Activated CD4-positive, alpha-beta memory T cell treated with anti-CD3 and anti-CD28 coated beads, Interleukin-2, amount 10 ng/mL, durations not matched to agents 7 days and 5 days (primary cell): ENCODE data around the gene C3orf20. TPM values are rescaled to one million over a fixed set of nuclear protein-coding genes. Genes with fewer than 3 reads are reported as not detected.

ENCODE experiments used
- CTCF ChIA-PET: fragments of 350-600 bp; sonication (Branson Sonifier 250); formaldehyde crosslinking; loops from one replicate; lab custom pipeline; 2021; ENCODE audit warnings: antibody characterized with exemption, inconsistent platforms; lab: Charles Lee
- POLR2A ChIA-PET: fragments of 350-600 bp; sonication (Branson Sonifier 250); formaldehyde crosslinking; loops from one replicate; lab custom pipeline; 2021; ENCODE audit warnings: antibody characterized with exemption; lab: Charles Lee
- DNase-seq: peaks from one replicate; pipeline ENCODE4 v3.0.0-alpha.2; 2020
- H3K27ac Mint-ChIP-seq: one replicate; pipeline ENCODE4 v1.8.0; 2021; ENCODE audit warnings: mild to moderate bottlenecking, mixed read lengths
- H3K27me3 Mint-ChIP-seq: one replicate; pipeline ENCODE4 v1.8.0; 2021; ENCODE audit warnings: mixed read lengths
- H3K36me3 Mint-ChIP-seq: one replicate; pipeline ENCODE4 v1.8.0; 2021; ENCODE audit warnings: low read depth, mixed read lengths
- H3K4me1 Mint-ChIP-seq: one replicate; pipeline ENCODE4 v1.8.0; 2021; ENCODE audit warnings: mixed read lengths
- H3K4me3 Mint-ChIP-seq: one replicate; pipeline ENCODE4 v1.8.0; 2021; ENCODE audit warnings: mild to moderate bottlenecking, mixed read lengths
- H3K9me3 Mint-ChIP-seq: one replicate; pipeline ENCODE4 v1.8.0; 2021; ENCODE audit warnings: mixed read lengths
- total RNA-seq, 2 experiments: library from RNA; stranded (reverse); gene quantifications; one replicate each; pipeline ENCODE4 v1.2.3, GENCODE V29; 2021

C3orf20 gene
- total RNA-seq, 2 experiments from 2014 or later: 0.23 TPM; not detected in 1

DNA sequence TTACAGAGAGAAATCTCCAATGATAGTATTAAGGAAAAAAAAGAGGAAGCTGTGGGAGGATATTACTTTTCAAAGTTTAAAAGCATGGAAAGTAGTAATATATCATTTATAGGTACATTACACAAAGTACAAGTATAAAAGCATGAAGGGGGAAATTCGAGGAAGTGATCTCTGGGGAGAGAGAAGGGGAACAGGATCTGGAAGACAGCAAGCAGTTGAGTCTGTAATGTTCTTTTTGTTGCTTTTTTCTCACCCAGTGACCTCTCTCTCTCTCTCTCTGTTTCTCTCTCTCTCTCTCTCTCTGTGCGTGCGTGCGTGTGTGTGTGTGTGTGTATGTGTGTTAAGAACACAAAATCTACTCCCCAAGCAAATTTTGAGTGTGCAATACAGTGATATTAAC is 10.2 kb downstream of the C3orf20 start:
- no peaks in the 10 kb centered on the region for H3K36me3 Mint-ChIP-seq
- CTCF ChIA-PET: no interaction called here
- DNase-seq: no peak

DNA sequence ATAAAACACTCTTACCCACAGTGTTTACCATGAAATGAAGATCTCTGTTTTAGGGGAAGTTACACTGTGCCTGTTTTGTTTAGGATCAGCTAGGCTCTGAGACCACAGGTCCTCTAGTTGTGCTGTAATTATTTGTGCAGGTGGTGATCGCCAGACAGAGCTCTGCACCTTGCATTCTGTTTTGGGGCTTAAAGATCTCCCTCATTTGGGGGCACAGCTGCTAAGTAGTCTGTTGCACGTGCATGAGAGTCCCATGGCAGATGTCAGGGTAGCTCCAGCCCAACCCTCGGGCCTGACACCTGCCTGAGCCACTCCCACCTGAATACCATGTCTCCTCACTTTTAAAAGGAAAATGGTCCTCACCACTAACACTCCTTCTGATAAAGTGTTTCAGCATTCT is 12.4 kb downstream of the C3orf20 start:
- H3K27me3 Mint-ChIP-seq: no peaks in the 10 kb centered on the region
- no peaks in the 10 kb centered on the region for H3K9me3 Mint-ChIP-seq
- no peak overlapping the region for H3K27ac Mint-ChIP-seq
- POLR2A ChIA-PET: interaction anchor here (0.6 kb wide), 1 partner anchor 503 kb away, joined by 3 read pairs; no protein-coding TSS in a partner anchor
- no peaks in the 10 kb centered on the region for H3K36me3 Mint-ChIP-seq
- H3K4me1 Mint-ChIP-seq: no peaks in the 10 kb centered on the region
- CTCF ChIA-PET: interaction anchor here (1.0 to 1.2 kb wide), 2 partner anchors 94 to 483 kb away, joined by 3 read pairs; no protein-coding TSS in a partner anchor
- DNase-seq: no peak
- H3K4me3 Mint-ChIP-seq: no peak overlapping the region

More for the DNA sequence above, 10.2 kb downstream of the C3orf20 start:
- Mint-ChIP-seq H3K4me3 (no peak overlapping the region), H3K27me3 (no peaks in the 10 kb centered on the region), H3K9me3 (no peaks in the 10 kb centered on the region), H3K27ac (no peak overlapping the region), H3K4me1 (no peaks in the 10 kb centered on the region)
- POLR2A ChIA-PET: no interaction called here

DNA sequence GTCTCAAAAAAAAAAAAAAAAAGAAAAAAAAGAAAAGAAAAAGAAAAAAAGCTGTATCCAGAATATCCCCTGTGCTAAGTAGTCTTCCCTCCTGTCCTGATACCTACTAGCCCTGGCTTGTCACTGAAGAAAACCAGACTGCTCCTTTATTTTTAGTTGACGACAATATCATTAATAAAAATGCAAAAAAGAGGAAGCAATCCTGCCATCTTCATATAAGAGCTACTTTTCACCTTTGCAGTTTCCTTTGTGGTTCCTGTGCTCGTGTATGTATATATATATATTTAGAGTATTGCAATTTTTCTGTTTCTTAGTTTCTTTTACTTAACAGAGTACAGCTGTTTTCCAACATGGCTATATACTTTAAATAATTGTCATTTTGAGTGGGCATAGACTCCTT is 13.6 kb downstream of the C3orf20 start:
- no peak overlapping the region for H3K4me3 Mint-ChIP-seq
- ChIA-PET CTCF (interaction anchor here (0.6 kb wide), 1 partner anchor 49 kb away, joined by 4 read pairs; no protein-coding TSS in a partner anchor), POLR2A (no interaction called here)
- H3K4me1 Mint-ChIP-seq: no peaks in the 10 kb centered on the region
- no peak for DNase-seq
- H3K27me3 Mint-ChIP-seq: no peaks in the 10 kb centered on the region
- no peak overlapping the region for H3K27ac Mint-ChIP-seq
- H3K36me3 Mint-ChIP-seq: no peaks in the 10 kb centered on the region
- no peaks in the 10 kb centered on the region for H3K9me3 Mint-ChIP-seq

DNA sequence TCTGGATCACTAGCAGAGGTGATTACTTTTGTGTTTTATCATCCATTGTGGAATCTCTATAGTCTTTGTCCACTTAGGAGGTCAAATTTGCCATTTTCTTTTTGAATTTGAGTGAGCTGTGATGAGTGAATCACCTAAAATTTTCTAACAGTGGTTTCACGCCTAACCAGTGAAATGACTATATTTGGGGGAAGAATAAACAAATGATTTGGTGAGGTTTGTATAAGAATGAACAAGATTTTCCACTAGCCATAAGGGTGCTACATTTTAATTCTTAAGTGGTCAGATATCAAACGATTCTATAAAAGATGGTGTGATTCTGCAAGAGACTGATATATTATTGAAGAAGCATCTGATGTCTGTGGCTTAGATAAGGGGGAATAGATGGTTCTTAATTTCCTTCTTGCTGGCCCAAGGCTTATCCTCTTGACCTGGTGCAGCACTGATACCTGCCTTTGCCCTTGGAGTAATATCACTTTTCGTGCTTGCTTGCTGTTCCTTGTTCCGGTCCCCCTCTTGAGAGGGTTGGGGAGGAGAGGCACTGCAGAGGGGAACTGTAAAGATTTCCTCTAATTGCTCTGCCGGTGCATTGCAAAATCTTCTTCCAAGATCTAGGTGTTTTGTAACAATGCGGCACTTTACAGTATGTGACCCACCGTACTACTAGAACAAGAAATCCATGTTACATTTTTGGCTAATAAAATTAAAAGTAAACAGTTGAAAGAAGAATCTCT is 14.5 kb downstream of the C3orf20 start:
- ChIA-PET CTCF (no interaction called here), POLR2A (no interaction called here)
- Mint-ChIP-seq H3K27me3 (no peaks in the 10 kb centered on the region), H3K4me1 (no peaks in the 10 kb centered on the region), H3K27ac (no peak overlapping the region), H3K9me3 (no peaks in the 10 kb centered on the region), H3K36me3 (no peaks in the 10 kb centered on the region), H3K4me3 (no peak overlapping the region)
- DNase-seq: no peak

DNA sequence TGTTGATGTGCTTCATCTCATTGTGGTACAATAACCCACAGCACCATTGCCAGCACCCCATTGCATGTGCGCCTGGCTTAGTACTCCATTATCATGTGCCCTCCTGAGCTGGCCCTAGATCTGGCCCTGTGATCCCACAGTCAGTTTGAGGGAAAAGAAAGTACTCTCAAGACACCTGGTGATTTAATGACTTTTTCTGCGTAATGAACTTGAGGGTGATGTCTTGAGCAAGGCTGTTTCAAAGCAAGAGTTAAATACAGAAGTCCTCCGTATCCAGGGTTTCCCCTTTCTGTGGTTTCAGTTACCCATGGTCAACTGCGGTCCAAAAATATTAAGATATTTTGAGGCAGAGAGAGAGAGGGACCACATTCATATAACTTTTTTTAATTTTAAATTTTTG is 16.3 kb downstream of the C3orf20 start:
- H3K27me3 Mint-ChIP-seq: no peaks in the 10 kb centered on the region
- H3K36me3 Mint-ChIP-seq: no peaks in the 10 kb centered on the region
- H3K4me3 Mint-ChIP-seq: no peak overlapping the region
- DNase-seq: no peak
- ChIA-PET POLR2A (interaction anchor here (1.2 kb wide), 1 partner anchor 11 kb away, joined by 3 read pairs; no protein-coding TSS in a partner anchor), CTCF (no interaction called here)
- no peak overlapping the region for H3K27ac Mint-ChIP-seq
- no peaks in the 10 kb centered on the region for H3K4me1 Mint-ChIP-seq
- no peaks in the 10 kb centered on the region for H3K9me3 Mint-ChIP-seq

DNA sequence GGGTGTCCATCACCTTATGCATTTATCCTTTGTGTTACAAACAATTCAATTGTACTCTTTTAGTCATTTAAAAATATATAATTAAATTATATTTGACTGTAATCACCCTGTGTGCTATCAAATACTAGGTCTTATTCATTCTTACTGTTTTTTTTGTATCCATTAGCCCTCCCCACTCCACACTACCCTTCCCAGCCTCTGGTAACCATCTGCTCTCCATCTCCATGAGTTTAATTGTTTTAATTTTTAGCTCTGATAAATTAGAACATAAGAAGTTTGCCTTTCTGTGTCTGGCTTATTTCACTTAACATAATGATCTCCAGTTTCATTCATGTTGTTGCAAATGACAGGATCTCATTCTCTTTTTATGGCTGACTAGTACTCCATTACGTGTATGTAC is 16.8 kb downstream of the C3orf20 start:
- Mint-ChIP-seq H3K27me3 (no peaks in the 10 kb centered on the region), H3K27ac (no peak overlapping the region), H3K4me1 (no peaks in the 10 kb centered on the region), H3K4me3 (no peak overlapping the region), H3K36me3 (no peaks in the 10 kb centered on the region), H3K9me3 (no peaks in the 10 kb centered on the region)
- DNase-seq: no peak
- POLR2A ChIA-PET: interaction anchor here (1.2 kb wide), 1 partner anchor 11 kb away, joined by 3 read pairs; no protein-coding TSS in a partner anchor
- CTCF ChIA-PET: no interaction called here

DNA sequence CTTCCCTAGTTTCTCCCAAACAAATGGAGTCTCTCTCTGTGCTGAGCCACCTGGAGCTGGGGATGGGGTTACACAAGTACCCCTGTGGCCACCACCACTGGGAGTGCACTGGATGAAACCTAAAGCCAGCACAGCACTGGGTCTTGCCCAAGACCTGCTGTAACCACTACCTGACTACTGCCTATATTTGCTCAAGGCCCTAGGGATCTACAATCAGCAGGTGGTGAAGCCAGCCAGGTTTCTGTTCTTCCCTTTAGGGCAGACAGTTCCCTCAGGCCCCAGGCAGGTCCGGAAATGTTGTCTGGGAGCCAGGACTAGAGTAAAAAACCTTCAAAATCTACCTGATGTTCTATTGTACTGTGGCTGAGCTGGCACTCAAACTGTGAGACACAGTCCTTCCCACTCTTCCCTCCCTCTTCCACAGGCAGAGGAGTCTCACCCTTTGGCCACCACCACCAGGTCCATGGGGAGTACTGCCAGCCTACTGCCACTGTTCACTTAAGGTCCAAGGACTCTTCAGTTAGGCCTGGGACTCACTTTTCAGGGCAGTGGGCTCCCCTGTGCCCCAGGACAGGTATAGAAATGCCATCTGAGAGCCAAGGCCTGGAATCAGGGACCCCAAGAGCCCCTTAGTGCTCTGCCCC is 23.8 kb downstream of the C3orf20 start:
- no peaks in the 10 kb centered on the region for H3K4me1 Mint-ChIP-seq
- ChIA-PET CTCF (no interaction called here), POLR2A (no interaction called here)
- H3K9me3 Mint-ChIP-seq: no peaks in the 10 kb centered on the region
- H3K36me3 Mint-ChIP-seq: no peaks in the 10 kb centered on the region
- no peak overlapping the region for H3K27ac Mint-ChIP-seq
- H3K4me3 Mint-ChIP-seq: no peak overlapping the region
- DNase-seq: no peak
- no peaks in the 10 kb centered on the region for H3K27me3 Mint-ChIP-seq

DNA sequence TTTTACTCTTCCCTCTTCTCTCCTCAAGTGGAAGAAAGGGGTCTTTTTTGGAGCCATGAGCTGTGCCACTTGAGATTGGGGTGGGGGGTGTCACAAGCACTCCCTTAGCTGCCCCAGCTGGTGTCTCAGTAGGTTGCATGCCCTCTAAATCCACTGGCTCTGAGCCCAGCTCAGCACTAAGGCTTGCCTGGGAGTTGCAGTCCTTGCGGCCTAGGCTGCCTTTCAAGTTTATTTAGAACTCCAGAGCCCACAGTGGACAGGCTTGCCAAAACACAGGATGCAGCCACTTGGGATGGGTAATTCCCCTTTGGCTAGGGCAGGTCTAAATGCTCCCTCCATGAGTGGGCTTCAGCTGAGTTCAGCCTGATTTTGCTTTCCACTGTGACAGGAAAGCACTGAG is 24.7 kb downstream of the C3orf20 start:
- H3K4me1 Mint-ChIP-seq: no peaks in the 10 kb centered on the region
- no peaks in the 10 kb centered on the region for H3K27me3 Mint-ChIP-seq
- H3K4me3 Mint-ChIP-seq: no peak overlapping the region
- no peak for DNase-seq
- ChIA-PET CTCF (no interaction called here), POLR2A (no interaction called here)
- no peaks in the 10 kb centered on the region for H3K36me3 Mint-ChIP-seq
- no peak overlapping the region for H3K27ac Mint-ChIP-seq
- no peaks in the 10 kb centered on the region for H3K9me3 Mint-ChIP-seq

DNA sequence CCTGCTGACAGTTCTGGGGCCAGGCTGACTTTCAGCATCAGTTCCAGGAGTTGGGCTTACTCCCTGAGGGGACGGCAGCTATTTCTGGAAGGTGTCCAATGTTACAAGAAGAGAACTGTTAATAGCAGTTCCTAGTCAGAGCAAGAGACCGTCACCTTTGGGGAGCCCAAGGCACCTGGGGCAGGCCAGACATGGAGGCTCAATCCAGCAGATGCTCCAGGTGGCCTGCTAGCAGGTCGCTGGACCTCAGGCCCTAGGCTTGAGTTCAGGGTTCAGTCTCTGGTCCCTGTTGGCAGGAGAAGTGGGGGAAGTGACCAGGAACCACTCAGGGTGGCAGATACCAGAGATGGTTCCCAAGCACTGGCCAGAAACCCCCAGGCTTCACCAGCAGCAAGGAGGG is 25.9 kb downstream of the C3orf20 start:
- Mint-ChIP-seq H3K27me3 (no peaks in the 10 kb centered on the region), H3K9me3 (no peaks in the 10 kb centered on the region), H3K4me3 (no peak overlapping the region), H3K27ac (no peak overlapping the region), H3K4me1 (no peaks in the 10 kb centered on the region), H3K36me3 (no peaks in the 10 kb centered on the region)
- DNase-seq: no peak
- ChIA-PET CTCF (no interaction called here), POLR2A (no interaction called here)

DNA sequence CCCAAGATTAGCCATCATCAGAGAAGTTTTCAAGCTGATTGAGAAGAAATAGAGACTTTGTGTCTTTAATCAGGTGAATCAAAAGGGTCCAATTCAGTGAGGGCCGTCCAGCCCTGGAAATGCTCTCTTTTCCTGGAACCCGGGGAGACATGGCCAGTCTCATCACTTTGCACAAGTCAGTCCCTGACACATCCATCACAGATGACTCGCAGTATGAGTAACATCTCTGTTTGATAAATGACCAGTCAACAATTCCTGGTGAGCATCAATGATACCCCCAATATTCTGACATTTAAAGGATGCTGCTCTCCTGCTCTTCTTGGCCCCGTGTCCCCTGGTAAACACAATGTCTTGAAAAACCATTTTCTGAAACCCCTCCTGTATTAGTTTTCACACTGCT is 26.7 kb downstream of the C3orf20 start:
- Mint-ChIP-seq H3K36me3 (no peaks in the 10 kb centered on the region), H3K4me3 (no peak overlapping the region), H3K4me1 (no peaks in the 10 kb centered on the region), H3K27ac (no peak overlapping the region), H3K27me3 (no peaks in the 10 kb centered on the region), H3K9me3 (no peaks in the 10 kb centered on the region)
- DNase-seq: no peak
- POLR2A ChIA-PET: no interaction called here
- CTCF ChIA-PET: no interaction called here

DNA sequence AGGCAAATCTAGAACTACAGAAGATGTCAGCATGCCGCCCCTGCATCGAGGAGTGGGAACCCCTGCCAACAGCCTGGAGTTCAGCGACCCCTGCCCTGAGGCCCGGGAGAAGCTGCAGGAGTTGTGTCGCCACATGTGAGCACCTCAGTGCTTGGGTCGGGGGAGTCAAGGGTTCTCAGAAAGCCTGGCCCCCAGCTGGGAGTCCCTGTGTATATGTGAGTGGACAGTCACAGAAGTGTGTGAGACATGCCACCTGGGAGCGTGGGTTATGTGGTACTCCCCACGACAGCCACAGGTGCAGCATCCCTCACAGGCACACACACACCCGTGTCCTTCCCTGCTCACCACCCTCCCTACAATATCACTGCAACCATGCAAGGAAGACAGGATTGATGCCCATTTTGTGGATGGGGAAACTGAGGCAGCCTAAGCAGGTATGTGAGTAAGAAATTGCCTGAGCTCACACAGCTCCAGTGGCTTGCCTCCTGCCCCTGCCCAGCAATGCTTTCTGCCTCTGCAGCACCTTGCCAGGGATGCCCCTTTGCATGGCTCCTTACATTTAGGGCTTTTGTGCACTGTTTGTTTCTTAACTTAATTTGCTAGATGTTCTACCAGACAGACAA is 28.3 kb downstream of the C3orf20 start:
- Mint-ChIP-seq H3K36me3 (no peaks in the 10 kb centered on the region), H3K9me3 (no peaks in the 10 kb centered on the region), H3K27me3 (no peaks in the 10 kb centered on the region), H3K27ac (no peak overlapping the region), H3K4me1 (no peaks in the 10 kb centered on the region), H3K4me3 (no peak overlapping the region)
- no peak for DNase-seq
- ChIA-PET CTCF (no interaction called here), POLR2A (no interaction called here)

DNA sequence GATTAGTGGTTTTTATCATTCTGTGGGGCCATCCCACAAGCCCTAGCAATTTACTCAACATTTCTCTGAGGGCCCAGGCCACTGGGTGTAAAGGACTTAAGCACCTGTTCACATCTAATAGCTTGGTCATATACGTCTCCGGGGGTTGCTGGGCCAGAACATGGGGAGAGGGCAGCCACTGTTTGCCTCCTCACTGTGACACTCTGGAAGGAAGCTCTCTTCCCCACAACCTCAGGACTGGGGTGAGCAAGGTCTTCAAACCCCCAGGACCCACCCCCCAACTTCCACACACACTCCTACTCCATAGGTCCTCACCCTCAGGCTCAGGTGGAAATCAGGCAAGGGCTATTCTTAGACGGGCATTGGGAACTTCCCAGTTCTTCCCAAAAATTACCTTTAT is 28.9 kb downstream of the C3orf20 start:
- H3K9me3 Mint-ChIP-seq: no peaks in the 10 kb centered on the region
- CTCF ChIA-PET: no interaction called here

DNA sequence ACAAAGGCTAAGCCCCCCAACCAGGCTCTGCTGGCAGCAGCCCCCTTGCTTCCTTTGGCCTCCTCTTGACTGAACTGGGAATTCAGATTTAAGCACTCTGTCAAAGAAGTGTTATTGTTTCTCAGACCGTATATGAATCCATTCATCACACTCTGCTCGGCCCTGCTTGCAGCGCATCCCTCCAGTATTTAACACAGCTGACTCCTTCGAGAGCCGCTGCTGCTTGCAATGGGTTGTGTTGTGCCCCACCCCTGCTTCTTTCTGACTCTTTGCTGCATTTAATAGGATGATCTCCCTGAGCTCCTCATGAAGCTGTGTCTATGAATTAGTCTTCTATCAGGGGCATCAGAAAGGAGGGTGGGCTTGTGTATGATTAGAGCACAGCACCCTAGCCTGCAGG is 31.2 kb downstream of the C3orf20 start:
- Mint-ChIP-seq H3K27me3 (no peaks in the 10 kb centered on the region), H3K27ac (no peak overlapping the region), H3K4me3 (no peak overlapping the region), H3K4me1 (no peaks in the 10 kb centered on the region), H3K36me3 (no peaks in the 10 kb centered on the region), H3K9me3 (no peaks in the 10 kb centered on the region)
- no peak for DNase-seq
- ChIA-PET POLR2A (no interaction called here), CTCF (no interaction called here)

More for the DNA sequence above, 28.9 kb downstream of the C3orf20 start:
- Mint-ChIP-seq H3K4me1 (no peaks in the 10 kb centered on the region), H3K36me3 (no peaks in the 10 kb centered on the region), H3K27me3 (no peaks in the 10 kb centered on the region), H3K4me3 (no peak overlapping the region), H3K27ac (no peak overlapping the region)
- no peak for DNase-seq
- POLR2A ChIA-PET: no interaction called here
